MCF 10A (cell line): ENCODE measurements around the gene MARCHF9. TPM values are rescaled to one million over a fixed set of nuclear protein-coding genes. Genes with fewer than 3 reads are reported as not detected.
A peak's percentile ranks its signal among the peaks of the same experiment; 100 is the strongest.

ENCODE experiments used
- BruUV-seq: library from RNA; stranded (reverse); fragments of 400-500 nt; replicated peaks from 2 replicates; lab custom pipeline; 2021; lab: Mats Ljungman, UMichigan
- CTCF ChIA-PET: fragments of 300-600 bp; sonication (Branson Sonifier 250); formaldehyde crosslinking; extraction: SDS; loops from one replicate; lab custom pipeline; 2021; ENCODE audit warnings: antibody characterized with exemption, inconsistent platforms; lab: Yijun Ruan, JAX
- POLR2A ChIA-PET: fragments of 300-600, 350-650 bp; sonication (Branson Sonifier 250); formaldehyde crosslinking; extraction: SDS; loops from one replicate; lab custom pipeline; 2020; ENCODE audit warnings: antibody characterized with exemption, inconsistent platforms; lab: Yijun Ruan, JAX
- DNase-seq: peaks from one replicate; pipeline ENCODE4 v3.0.0-alpha.2; 2018; ENCODE audit not compliant: unreplicated experiment
- H3K27ac Mint-ChIP-seq: one replicate; pipeline ENCODE4 v1.8.0; 2022; ENCODE audit warnings: mild to moderate bottlenecking, low read depth, mixed read lengths; ENCODE audit not compliant: unreplicated experiment
- H3K27me3 Mint-ChIP-seq: one replicate; pipeline ENCODE4 v1.8.0; 2022; ENCODE audit warnings: mixed read lengths; ENCODE audit not compliant: insufficient read depth, unreplicated experiment
- H3K36me3 Mint-ChIP-seq: one replicate; pipeline ENCODE4 v1.8.0; 2022; ENCODE audit warnings: mild to moderate bottlenecking, moderate library complexity, mixed read lengths; ENCODE audit not compliant: insufficient read depth, unreplicated experiment
- H3K4me1 Mint-ChIP-seq: one replicate; pipeline ENCODE4 v1.8.0; 2022; ENCODE audit warnings: mixed read lengths; ENCODE audit not compliant: insufficient read depth, unreplicated experiment
- H3K4me3 Mint-ChIP-seq: one replicate; pipeline ENCODE4 v1.8.0; 2022; ENCODE audit warnings: mild to moderate bottlenecking, moderate library complexity, mixed read lengths; ENCODE audit not compliant: unreplicated experiment
- H3K9me3 Mint-ChIP-seq: one replicate; pipeline ENCODE4 v1.8.0; 2022; ENCODE audit warnings: mixed read lengths; ENCODE audit not compliant: unreplicated experiment
- intact Hi-C: fragments of 100-400 bp; cut with micrococcal nuclease; formaldehyde crosslinking; loops from 2 replicates; pipeline ENCODE4 v1.14.1; 2022
- total RNA-seq: library from RNA; stranded (reverse); gene quantifications from 2 replicates; pipeline ENCODE4 v1.2.3, GENCODE V29; 2022
- TF ChIP-seq, protein P1 (sequence below): fragments of 200-600 bp; IDR thresholded peaks from one replicate; pipeline ENCODE4 v1.8.0; 2022; ENCODE audit warnings: antibody characterized with exemption, mild to moderate bottlenecking; ENCODE audit not compliant: unreplicated experiment

MARCHF9 gene
- total RNA-seq, 1 experiment from 2014 or later, result 8.7 TPM

DNA sequence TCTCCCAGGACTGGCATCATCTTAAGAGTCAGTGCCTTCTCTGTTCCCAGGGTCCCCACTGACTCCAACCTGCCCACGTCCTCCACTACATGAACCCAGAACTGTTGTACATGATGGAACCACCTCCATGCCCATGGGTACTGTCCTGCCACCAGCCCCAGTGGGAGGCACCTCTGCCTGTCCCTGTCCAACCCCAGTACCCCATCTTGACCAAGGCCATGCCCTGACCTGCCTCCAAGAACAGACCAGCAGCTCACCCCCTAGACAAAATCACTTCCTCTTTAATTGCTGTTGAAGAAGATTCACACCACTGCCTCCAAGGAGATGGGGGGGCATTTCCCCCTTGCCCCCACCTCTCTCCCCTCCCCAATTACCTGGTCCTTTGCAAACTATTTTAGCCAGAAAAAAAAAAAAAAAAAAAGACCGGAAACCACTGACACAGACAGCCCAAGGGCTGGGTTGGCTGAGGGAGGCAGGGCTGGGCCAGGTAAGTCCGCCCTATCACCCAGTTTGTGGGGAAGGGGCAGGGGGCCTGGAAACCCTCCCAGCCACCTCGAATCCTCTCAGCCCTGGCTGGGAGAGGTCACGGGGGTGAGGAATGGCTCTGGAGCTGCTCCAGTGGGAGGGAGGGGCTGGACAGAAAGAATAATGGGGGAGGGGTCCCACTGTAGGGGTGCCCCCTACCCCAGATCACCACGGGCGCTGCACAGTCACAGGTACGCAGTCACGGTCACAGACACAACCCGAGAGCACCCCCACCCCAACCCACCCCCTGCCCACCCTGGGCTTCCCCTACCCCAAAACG lies 29.8 kb upstream of the MARCHF9 start:
- peaks cover 6% of the 10 kb centered on the region for H3K36me3 Mint-ChIP-seq
- POLR2A ChIA-PET, result interaction anchor here (0.6 to 2.7 kb wide), 12 partner anchors 11 to 142 kb away, joined by 3 to 17 read pairs (median 6); partner anchors contain the start of genes OS9, PIP4K2C, TSFM and TSPAN31
- H3K27me3 Mint-ChIP-seq, result no peaks in the 10 kb centered on the region
- CTCF ChIA-PET, result interaction anchor here (0.9 to 4.3 kb wide), 16 partner anchors 8 to 179 kb away, joined by 3 to 43 read pairs (median 6); partner anchors contain the start of genes CDK4 and OS9
- DNase-seq, result no peak
- H3K9me3 Mint-ChIP-seq, result no peaks in the 10 kb centered on the region
- H3K4me3 Mint-ChIP-seq, result peak overlapping the region; percentile 82
- peak overlapping the region; percentile 83 for H3K27ac Mint-ChIP-seq
- TF ChIP-seq, protein P1, sequence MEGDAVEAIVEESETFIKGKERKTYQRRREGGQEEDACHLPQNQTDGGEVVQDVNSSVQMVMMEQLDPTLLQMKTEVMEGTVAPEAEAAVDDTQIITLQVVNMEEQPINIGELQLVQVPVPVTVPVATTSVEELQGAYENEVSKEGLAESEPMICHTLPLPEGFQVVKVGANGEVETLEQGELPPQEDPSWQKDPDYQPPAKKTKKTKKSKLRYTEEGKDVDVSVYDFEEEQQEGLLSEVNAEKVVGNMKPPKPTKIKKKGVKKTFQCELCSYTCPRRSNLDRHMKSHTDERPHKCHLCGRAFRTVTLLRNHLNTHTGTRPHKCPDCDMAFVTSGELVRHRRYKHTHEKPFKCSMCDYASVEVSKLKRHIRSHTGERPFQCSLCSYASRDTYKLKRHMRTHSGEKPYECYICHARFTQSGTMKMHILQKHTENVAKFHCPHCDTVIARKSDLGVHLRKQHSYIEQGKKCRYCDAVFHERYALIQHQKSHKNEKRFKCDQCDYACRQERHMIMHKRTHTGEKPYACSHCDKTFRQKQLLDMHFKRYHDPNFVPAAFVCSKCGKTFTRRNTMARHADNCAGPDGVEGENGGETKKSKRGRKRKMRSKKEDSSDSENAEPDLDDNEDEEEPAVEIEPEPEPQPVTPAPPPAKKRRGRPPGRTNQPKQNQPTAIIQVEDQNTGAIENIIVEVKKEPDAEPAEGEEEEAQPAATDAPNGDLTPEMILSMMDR, result no peak
- no peaks in the 10 kb centered on the region for H3K4me1 Mint-ChIP-seq
- intact Hi-C loops, result no loop called here
- no TSS peak for BruUV-seq

DNA sequence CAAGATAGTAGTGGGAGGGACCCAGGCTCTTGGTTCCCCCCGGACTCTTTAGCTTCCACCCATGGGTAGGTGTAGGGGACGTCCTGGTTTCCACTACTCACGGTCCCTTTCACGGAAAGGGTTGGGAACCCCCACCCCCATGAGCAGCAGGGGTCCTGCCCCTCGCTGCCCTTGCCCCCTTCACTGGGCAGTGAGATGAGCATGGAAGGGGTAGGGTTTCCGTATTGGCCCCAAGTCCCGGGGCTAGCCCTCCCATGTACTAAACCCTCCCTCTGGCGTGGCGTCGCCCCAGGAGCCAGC lies 29.1 kb upstream of the MARCHF9 start:
- BruUV-seq, result no TSS peak
- no peaks in the 10 kb centered on the region for H3K4me1 Mint-ChIP-seq
- H3K36me3 Mint-ChIP-seq, result peaks cover 5% of the 10 kb centered on the region
- CTCF ChIA-PET, result interaction anchor here (0.6 to 4.3 kb wide), 22 partner anchors 9 to 179 kb away, joined by 3 to 43 read pairs (median 4); partner anchors contain the start of genes CDK4, DCTN2 and OS9
- H3K4me3 Mint-ChIP-seq, result peak overlapping the region; percentile 82
- peak overlapping the region; percentile 83 for H3K27ac Mint-ChIP-seq
- DNase-seq, result no peak
- TF ChIP-seq, protein P1, result no peak
- POLR2A ChIA-PET, result interaction anchor here (0.8 to 2.7 kb wide), 11 partner anchors 10 to 142 kb away, joined by 3 to 17 read pairs (median 6); partner anchors contain the start of genes OS9, PIP4K2C, TSFM and TSPAN31
- H3K9me3 Mint-ChIP-seq, result no peaks in the 10 kb centered on the region
- intact Hi-C loops, result loop anchor here (1.0 kb wide), 1 partner anchor 18 kb away; no protein-coding TSS in a partner anchor
- H3K27me3 Mint-ChIP-seq, result no peaks in the 10 kb centered on the region

DNA sequence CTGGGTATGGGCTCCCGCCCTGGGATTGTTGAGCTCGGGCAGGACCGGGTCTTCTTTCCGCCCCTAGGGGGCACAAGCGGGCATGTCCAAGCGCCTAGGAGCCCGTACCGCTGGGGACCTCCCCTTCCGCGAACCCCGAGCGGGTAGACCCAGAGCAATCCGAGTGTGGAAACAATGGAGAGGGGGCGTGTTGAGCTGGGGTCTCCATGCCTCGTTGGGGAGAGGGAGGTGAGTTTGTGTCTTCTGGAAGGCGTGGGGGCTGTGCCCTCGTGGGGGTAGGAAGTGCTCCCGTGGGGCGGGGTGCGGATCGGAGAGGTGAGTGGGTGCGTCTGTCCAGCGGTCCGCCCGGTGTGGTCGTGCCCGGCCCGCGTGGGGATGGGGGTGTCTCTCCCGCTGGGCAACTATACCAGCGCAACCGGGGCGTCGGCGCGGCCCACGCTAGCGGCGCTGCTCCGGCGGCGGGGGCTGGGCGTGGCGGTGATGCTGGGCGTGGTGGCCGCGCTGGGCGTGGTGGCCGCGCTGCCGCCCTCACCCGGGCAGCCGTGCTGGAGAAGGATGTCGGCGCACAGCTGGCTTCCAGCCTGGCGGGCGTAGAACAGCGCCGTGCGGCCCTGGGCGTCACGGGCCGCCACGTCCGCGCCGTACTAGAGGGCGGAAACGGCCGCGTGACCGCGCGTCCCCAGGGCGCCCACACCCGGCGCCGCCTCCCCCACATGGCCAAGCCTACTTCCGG lies 28.6 kb upstream of the MARCHF9 start:
- TF ChIP-seq, protein P1, result peak; percentile 84
- Mint-ChIP-seq H3K27me3 (no peaks in the 10 kb centered on the region), H3K4me3 (peak overlapping the region; percentile 82), H3K36me3 (peaks cover 5% of the 10 kb centered on the region), H3K27ac (peak overlapping the region; percentile 83), H3K9me3 (no peaks in the 10 kb centered on the region), H3K4me1 (no peaks in the 10 kb centered on the region)
- no TSS peak for BruUV-seq
- intact Hi-C loops, result loop anchor here (1.0 kb wide), 1 partner anchor 18 kb away; no protein-coding TSS in a partner anchor
- DNase-seq, result peak; percentile 87
- POLR2A ChIA-PET, result interaction anchor here (0.5 to 2.7 kb wide), 13 partner anchors 10 to 178 kb away, joined by 3 to 17 read pairs (median 6); partner anchors contain the start of genes OS9, PIP4K2C, TSFM and TSPAN31
- CTCF ChIA-PET, result interaction anchor here (0.6 to 4.3 kb wide), 28 partner anchors 10 to 559 kb away, joined by 3 to 43 read pairs (median 4); partner anchors contain the start of genes CDK4, DCTN2, OS9 and TSPAN31
